Breast epithelium (tissue), 4 donors: ENCODE measurements around the gene PAX1. TPM values are rescaled to one million over a fixed set of nuclear protein-coding genes. Genes with fewer than 3 reads are reported as not detected.

ENCODE experiments used
- DNase-seq, 2 donors: peaks; one replicate each; pipeline ENCODE4 v3.0.0-alpha.2; 2019; ENCODE audit warnings: low spot score in 2 of 2
- H3K27ac ChIP-seq, 2 donors: fragments of 200-600 bp; sonication (generic) in 1 of 2; one replicate each; pipeline ENCODE4 v1.5.1; 2016 to 2019; ENCODE audit warnings: mild to moderate bottlenecking in 1 of 2
- H3K27me3 ChIP-seq, 2 donors: fragments of 200-600 bp; sonication (generic) in 1 of 2; one replicate each; pipeline versions ENCODE4 v1.5.1 to v1.6.0; 2017 to 2019; ENCODE audit warnings: control low read depth in 1 of 2, mild to moderate bottlenecking in 1 of 2
- H3K36me3 ChIP-seq: fragments of 200-600 bp; one replicate; pipeline ENCODE4 v1.5.1; 2019
- H3K4me1 ChIP-seq, 2 donors: fragments of 200-600 bp; sonication (generic); one replicate each; pipeline ENCODE4 v1.5.1; 2016 to 2019; ENCODE audit warnings: control low read depth in 1 of 2
- H3K4me3 ChIP-seq, 3 donors: fragments of 200-600 bp; sonication (generic); 1 replicate in 2 of 3; 2 replicates in 1 of 3; pipeline ENCODE4 v1.5.1; 2016 to 2019; ENCODE audit warnings: mild to moderate bottlenecking in 3 of 3, moderate library complexity in 2 of 3
- H3K9me3 ChIP-seq, 2 donors: fragments of 200-600 bp; sonication (generic) in 1 of 2; one replicate each; pipeline ENCODE4 v1.5.1; 2016 to 2019; ENCODE audit warnings: control low read depth in 1 of 2
- POLR2A ChIP-seq: fragments of 450-650 bp; IDR thresholded peaks from one replicate; pipeline ENCODE4 v1.6.1; 2016; ENCODE audit warnings: antibody characterized with exemption, mild to moderate bottlenecking, moderate library complexity
- POLR2AphosphoS5 ChIP-seq, 3 donors: sonication (generic); formaldehyde crosslinking; IDR thresholded peaks; one replicate each; pipeline ENCODE4 v1.6.1; 2017; ENCODE audit warnings: antibody characterized with exemption in 3 of 3
- intact Hi-C: fragments of 100-400 bp; cut with DNase I; formaldehyde crosslinking; loops from one replicate; pipeline ENCODE4 v1.15.1; 2023; ENCODE audit warnings: low total_unique reads
- total RNA-seq, 3 donors: library from RNA; depleted of rRNA; stranded (reverse); fragments of >200 nt; gene quantifications; one replicate each; pipeline ENCODE4 v1.1.0, GENCODE V29; 2016
- TF ChIP-seq, protein P1 (sequence below), 3 donors: fragments of 450-650 bp; IDR thresholded peaks; one replicate each; pipeline ENCODE4 v1.5.1; 2016 to 2017; ENCODE audit warnings: antibody characterized with exemption in 3 of 3, mild to moderate bottlenecking in 3 of 3, moderate library complexity in 3 of 3

The PAX1 gene
- total RNA-seq, 3 donors from 2014 or later, result not detected

DNA sequence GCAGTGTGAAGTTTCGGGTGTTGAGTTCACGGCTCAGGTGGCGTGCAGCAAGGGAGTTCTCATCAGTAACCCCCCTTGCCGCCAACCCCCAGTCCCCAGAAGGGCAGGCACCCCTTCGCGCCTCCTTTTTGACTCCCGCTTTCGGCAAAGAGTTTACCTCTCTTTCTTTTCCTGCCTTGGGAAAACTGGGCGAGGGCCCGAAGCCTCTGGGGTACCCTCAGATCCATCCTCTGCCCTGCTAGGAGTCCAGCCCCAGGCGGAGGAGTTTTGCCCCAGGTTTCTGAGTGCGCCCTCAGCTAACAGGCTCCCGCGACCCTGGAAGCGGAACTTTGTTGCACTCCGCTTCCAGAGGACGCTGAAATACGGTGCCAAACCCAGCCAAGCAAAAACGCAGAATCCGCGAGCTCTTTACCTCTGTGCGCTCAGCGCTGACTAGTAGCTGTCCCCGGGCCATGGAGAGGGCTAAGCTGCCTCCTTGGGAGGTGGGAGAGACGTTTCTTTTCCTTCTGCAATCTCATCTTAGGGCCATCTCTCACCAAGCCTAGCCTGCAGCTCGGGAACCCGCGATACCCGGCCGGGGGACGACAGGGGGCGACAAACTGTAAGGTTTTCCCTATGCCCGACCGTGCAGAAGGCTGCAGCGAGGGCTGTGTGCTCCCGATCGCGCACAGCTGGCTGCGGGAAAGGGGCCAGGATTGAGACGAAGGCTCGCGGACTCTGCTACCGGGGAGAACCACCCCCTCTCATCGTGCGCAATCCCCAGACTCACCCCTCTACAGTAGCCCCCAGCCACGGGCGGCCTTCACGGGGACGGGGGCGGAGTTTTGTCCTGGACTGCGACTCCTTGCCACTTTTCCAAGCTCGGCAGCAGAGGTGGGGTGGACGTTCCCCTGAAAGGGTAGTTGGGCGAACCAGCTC, 2.7 kb upstream of the PAX1 start:
- TF ChIP-seq, protein P1, sequence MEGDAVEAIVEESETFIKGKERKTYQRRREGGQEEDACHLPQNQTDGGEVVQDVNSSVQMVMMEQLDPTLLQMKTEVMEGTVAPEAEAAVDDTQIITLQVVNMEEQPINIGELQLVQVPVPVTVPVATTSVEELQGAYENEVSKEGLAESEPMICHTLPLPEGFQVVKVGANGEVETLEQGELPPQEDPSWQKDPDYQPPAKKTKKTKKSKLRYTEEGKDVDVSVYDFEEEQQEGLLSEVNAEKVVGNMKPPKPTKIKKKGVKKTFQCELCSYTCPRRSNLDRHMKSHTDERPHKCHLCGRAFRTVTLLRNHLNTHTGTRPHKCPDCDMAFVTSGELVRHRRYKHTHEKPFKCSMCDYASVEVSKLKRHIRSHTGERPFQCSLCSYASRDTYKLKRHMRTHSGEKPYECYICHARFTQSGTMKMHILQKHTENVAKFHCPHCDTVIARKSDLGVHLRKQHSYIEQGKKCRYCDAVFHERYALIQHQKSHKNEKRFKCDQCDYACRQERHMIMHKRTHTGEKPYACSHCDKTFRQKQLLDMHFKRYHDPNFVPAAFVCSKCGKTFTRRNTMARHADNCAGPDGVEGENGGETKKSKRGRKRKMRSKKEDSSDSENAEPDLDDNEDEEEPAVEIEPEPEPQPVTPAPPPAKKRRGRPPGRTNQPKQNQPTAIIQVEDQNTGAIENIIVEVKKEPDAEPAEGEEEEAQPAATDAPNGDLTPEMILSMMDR (IDR thresholded peaks at IDR 0.05), result peak in 1 of 3 donors; percentile 33
- TF ChIP-seq POLR2A (no peak), POLR2AphosphoS5 (IDR thresholded peaks at IDR 0.05) (no peak)
- intact Hi-C loops, result no loop called here
- no peaks in the 10 kb centered on the region for H3K4me1 ChIP-seq
- H3K4me3 ChIP-seq, result peak overlapping the region in 2 of 3 donors; percentile 35 to 57
- no peak overlapping the region for H3K27ac ChIP-seq
- DNase-seq, result peak; percentile 23 to 69
- H3K9me3 ChIP-seq, result no peaks in the 10 kb centered on the region
- H3K27me3 ChIP-seq, result peaks cover 0 to 97% of the 10 kb centered on the region in 2 donors
- no peaks in the 10 kb centered on the region for H3K36me3 ChIP-seq

DNA sequence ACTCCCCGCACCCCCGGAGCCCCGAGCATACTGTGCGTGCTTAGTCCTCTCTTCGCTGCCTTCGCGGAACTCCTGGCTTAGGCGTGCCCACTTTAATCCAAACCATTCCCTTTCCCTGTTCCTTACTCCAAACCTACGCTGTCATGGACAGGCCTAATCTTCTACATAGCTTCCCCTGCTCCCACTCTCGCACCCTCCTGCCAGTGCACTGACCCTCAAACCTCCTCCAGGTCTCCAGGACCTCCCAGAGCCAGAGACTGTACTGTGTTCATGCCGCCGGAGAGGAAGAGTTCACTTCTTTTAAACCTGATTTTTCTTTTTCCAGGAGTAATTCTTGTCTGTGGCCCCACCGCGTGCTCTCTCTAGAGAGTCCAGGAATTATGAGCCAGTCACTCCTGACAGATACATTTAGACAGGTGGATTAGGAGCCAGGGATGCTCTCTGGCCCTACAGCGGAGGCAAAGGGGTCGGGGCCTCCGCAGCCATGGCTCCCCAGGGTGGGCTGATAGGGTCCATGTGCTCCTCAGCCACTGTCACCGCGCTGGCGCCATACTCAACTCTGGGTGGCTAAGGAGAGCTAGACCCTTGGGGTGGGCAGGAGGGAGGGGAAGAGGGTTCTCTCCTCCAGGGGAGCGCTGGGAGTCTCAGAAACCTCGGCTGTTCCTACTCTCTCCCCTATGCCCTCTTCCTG, 1.6 kb upstream of the PAX1 start:
- DNase-seq, result no peak
- no peak overlapping the region for H3K27ac ChIP-seq
- H3K9me3 ChIP-seq, result no peaks in the 10 kb centered on the region
- intact Hi-C loops, result no loop called here
- H3K4me1 ChIP-seq, result no peaks in the 10 kb centered on the region
- peak overlapping the region in 1 of 3 donors; percentile 57 for H3K4me3 ChIP-seq
- peaks cover 0 to 97% of the 10 kb centered on the region in 2 donors for H3K27me3 ChIP-seq
- no peak for TF ChIP-seq POLR2AphosphoS5 (IDR thresholded peaks at IDR 0.05)
- H3K36me3 ChIP-seq, result no peaks in the 10 kb centered on the region

DNA sequence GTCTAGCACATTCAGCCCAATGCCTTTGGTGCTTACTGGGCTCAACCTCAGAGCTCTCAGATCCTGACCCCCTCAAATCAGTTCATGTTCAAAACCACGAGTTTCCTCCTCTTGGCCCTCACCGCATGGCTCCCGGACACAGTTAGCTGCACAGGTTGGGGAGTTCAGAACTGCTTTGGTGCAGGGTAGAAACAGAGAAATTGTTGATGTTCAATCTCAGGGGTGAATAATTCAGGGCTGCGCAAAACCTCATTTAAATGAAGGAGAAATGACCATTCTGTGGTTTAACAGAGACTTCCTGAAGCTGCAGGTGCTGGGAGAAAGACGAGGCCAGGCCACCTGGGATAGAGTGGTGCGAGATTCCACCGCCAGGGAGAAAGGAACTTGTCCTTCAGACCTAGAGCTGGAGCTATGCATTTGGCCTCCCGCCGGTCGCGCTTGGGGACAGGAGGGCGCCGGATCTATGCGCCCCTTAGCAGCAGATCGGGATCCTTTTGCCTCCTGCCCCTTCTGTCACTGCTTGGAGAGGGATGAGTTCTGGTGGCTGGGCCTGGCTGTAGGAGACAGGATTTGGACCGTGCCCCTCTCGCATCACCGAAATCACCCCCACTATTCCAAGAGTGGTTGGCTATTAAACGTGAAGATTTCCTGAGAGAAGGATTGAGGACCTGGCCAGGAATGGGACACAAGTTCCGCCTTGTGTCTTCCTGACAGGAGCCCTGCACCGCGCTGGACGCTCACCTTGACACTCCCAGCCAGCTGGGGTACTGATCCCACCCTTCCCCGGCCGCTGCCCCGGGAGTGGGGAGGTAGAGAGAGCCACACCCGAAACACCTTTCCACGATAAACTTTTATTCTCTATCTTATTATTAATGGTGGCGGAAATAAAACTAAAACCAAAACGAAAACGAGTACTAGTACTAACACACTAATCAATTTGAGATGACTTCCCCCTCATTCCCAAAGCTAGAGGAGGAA, 767 bp upstream of the PAX1 start:
- Histone ChIP-seq H3K36me3 (no peaks in the 10 kb centered on the region), H3K4me1 (no peaks in the 10 kb centered on the region), H3K9me3 (no peaks in the 10 kb centered on the region), H3K4me3 (peak overlapping the region in 1 of 3 donors; percentile 46), H3K27me3 (peaks cover 0 to 97% of the 10 kb centered on the region in 2 donors), H3K27ac (no peak overlapping the region)
- no peak for DNase-seq
- TF ChIP-seq, protein P1 (IDR thresholded peaks at IDR 0.05), result no peak
- TF ChIP-seq POLR2A, result no peak
- TF ChIP-seq POLR2AphosphoS5 (IDR thresholded peaks at IDR 0.05), result no peak
- intact Hi-C loops, result no loop called here

DNA sequence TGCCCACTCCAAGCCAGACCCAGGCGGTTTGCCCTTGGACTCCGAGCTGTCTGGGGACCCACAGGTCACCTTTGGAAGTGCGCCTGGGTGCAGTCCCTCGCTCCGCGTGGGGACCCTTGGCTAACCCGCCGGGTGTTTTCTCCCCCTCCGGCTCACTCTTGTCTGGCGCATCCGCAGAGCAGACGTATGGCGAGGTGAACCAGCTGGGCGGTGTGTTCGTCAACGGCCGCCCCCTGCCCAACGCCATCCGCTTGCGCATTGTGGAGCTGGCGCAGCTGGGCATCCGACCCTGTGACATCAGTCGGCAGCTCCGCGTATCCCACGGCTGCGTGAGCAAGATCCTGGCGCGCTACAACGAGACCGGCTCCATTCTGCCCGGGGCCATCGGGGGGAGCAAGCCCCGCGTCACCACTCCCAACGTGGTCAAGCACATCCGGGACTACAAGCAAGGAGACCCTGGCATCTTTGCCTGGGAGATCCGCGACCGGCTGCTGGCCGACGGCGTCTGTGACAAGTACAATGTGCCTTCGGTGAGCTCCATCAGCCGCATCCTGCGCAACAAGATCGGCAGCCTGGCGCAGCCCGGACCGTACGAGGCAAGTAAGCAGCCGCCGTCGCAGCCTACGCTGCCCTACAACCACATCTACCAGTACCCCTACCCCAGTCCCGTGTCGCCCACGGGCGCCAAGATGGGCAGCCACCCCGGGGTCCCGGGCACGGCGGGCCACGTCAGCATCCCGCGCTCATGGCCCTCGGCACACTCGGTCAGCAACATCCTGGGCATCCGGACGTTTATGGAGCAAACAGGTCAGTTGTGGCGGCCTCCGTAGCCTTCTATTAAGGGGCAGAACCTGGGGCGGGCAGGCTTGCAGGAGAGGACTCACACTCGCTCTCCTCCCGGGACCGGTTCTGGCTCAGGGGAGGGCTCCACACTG, 1.1 kb downstream of the PAX1 start:
- no peak overlapping the region for H3K27ac ChIP-seq
- peak overlapping the region in 1 of 3 donors; percentile 46 for H3K4me3 ChIP-seq
- intact Hi-C loops, result no loop called here
- no peaks in the 10 kb centered on the region for H3K36me3 ChIP-seq
- no peaks in the 10 kb centered on the region for H3K9me3 ChIP-seq
- TF ChIP-seq, protein P1 (IDR thresholded peaks at IDR 0.05), result no peak
- no peak for TF ChIP-seq POLR2AphosphoS5 (IDR thresholded peaks at IDR 0.05)
- no peak for TF ChIP-seq POLR2A
- no peak for DNase-seq
- peaks cover 0 to 96% of the 10 kb centered on the region in 2 donors for H3K27me3 ChIP-seq
- H3K4me1 ChIP-seq, result no peaks in the 10 kb centered on the region
